Measurements from ENCODE around the gene BORCS5. TPM values are rescaled to one million over a fixed set of nuclear protein-coding genes. Genes with fewer than 3 reads are reported as not detected.
"Not testable (repeated sequence)": the region's sequence is repeated elsewhere in the genome, so short reads cannot be mapped to it uniquely, and the experiment has no call there.

BORCS5 gene
- polyA plus RNA-seq (ENCODE audit: insufficient read length in 10 of 10), result 10 to 100 TPM in 1 of 10 donors, 1 to 10 TPM in 9; 5.4 to 10.5 (median 7.2) TPM
- long read RNA-seq, donor 1, full-length matches to known transcripts, result 2 of 2 reads
- long read RNA-seq, donor 1, partial matches to known transcripts, result 0 of 2 reads
- long read RNA-seq, donor 1, other reads (novel, unspliced or antisense), result 0 of 2 reads
- long read RNA-seq, donor 2, result 0 reads
- long read RNA-seq, donor 3, result 0 reads
- long read RNA-seq, donor 4, full-length matches to known transcripts, result 4 of 4 reads
- long read RNA-seq, donor 4, partial matches to known transcripts, result 0 of 4 reads
- long read RNA-seq, donor 4, other reads (novel, unspliced or antisense), result 0 of 4 reads
- long read RNA-seq, donor 5, full-length matches to known transcripts, result 1 of 1 reads
- long read RNA-seq, donor 5, partial matches to known transcripts, result 0 of 1 reads
- long read RNA-seq, donor 5, other reads (novel, unspliced or antisense), result 0 of 1 reads
- long read RNA-seq, donor 6, result 0 reads
- long read RNA-seq, donor 7, full-length matches to known transcripts, result 4 of 4 reads
- long read RNA-seq, donor 7, partial matches to known transcripts, result 0 of 4 reads
- long read RNA-seq, donor 7, other reads (novel, unspliced or antisense), result 0 of 4 reads
- long read RNA-seq, donor 8, partial matches to known transcripts, result 0 of 1 reads
- long read RNA-seq, donor 8, other reads (novel, unspliced or antisense), result 0 of 1 reads
- long read RNA-seq, donor 9, result 0 reads

DNA sequence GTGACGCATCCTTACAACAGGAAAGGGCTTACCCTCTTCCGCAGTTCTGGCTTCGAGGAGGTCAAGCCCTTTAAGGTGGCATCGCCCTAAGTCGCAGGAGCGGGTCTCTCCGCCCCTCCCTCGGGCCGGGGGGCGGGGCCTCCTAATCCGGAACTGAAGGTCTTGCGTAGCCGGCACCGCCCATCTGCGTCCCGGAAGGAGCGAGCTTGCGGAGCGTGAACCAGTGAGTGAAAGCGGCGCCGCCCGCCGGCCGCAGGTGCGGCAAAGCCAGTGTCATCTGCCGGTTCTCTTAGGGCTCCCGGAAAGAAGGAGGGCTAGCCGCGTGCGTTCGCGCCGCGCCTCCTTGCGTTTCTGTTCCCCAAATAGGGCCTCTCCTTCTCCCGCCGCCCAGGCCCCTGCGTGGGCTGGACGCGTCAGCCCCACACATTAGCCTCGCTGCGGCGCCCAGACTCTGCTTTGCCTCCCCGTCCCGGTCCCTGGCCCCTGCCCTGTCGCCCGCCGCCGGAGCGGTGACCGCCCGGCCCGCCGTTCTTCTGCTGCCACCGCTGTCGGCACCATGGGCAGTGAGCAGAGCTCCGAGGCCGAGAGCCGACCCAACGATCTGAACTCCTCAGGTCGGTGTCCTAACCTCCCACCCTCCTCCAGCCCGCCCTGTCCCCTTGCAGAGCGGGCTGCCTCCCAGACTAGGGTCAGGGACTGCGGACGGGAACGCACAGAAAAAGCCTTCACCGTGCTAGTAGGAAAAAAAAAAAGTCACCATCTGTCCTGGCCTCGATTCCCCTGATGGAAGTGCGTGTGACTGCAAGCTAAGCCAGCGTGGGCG is at the start of gene BORCS5:
Gene BORCS5, plus strand, starts transcription at position 183 of the 823 bp plus-strand sequence. Its CDS starts 374 bp downstream, at position 557.
- peak; percentile 94 to 98 (median 96) for DNase-seq

DNA sequence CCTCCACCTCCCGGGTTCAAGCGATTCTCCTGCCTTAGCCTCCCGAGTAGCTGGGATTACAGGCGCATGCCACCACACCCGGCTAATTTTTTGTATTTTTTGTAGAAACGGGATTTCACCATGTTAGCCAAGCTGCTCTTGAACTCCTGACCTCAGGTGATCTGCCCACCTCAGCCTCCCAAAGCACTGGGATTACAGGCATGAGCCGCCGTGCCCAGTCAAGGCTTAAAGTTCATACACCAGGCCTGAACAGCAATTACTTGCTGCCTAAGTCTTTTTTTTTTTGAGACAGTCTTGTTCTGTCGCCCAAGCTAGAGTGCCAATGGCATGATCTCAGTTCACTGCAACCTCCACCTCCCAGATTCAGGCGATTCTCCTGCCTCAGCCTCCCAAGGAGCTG is 46.2 kb upstream of the BORCS5 start:
- not testable (repeated sequence) for DNase-seq

- DNase-seq, result no peak
Measured at GRCh38 chr12:12315838-12316237, 41.0 kb upstream of the BORCS5 start.

DNA sequence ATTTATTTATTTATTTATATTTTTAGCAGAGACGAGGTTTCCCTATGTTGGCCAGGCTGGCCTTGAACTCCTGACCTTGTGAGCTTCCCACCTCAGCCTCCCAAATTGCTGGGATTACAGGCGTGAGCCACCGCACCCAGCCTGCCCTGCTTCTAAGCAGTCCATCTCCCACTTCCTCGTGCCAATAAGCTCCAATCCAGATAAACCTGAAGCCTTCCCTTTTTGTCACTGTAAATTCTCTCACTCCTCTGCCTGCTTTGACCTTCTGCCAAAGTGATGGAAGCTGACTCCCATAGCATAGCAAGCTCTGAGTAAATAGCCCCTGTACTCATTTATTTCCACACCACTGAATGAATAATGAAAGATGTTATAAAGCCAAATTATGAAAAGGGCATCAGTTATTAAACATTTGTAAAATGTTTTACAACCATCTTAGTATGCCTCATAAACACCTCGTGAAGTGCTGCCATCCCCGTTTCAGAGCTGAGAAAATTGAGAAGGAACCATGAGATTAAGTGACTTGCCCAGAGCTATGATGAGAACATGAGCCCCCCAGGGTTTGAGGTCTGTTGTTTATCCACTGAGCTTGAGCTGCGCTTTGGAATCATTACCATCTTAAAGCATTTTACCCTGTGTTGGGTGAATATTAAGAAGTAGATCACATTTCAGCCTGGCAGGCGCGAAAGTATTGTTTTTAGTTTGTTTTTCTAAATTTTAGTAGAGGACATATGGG is 37.3 kb upstream of the BORCS5 start:
- DNase-seq, result peak in 2 of 3 donors; percentile 46 to 76

GRCh38 chr12:12323118-12323517 is 33.8 kb upstream of the BORCS5 start:
- no peak for DNase-seq

GRCh38 chr12:12323591-12323990 is 33.3 kb upstream of the BORCS5 start:
- peak in 2 of 3 donors; percentile 41 to 82 for DNase-seq

DNA sequence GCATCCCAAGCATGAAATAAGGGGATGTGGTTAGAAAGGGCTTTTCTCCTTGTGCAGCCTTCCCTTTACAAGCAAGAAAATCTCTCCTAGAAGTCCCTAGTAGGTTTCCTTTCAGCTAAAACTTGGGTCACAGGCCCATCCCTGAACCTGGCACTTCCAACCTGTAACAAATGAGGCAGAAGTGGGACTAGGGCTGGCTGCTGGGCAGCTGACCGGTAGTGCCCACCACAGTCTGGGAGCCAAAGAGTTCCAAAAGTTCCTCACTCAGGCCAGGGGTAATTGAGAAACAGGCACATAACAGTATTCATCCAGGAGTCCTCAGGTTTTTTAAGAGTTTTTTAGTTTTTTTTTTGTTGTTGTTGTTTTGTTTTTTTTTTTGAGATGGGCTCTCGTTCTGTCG is 30.6 kb upstream of the BORCS5 start:
- no peak for DNase-seq

GRCh38 chr12:12327802-12328201 is 29.1 kb upstream of the BORCS5 start:
- DNase-seq, result peak; percentile 54 to 79 (median 66)

- DNase-seq, result no peak
Measured at GRCh38 chr12:12331244-12331771, 25.6 kb upstream of the BORCS5 start.

- DNase-seq, result no peak
Measured at GRCh38 chr12:12331896-12332295, 25.0 kb upstream of the BORCS5 start.

DNA sequence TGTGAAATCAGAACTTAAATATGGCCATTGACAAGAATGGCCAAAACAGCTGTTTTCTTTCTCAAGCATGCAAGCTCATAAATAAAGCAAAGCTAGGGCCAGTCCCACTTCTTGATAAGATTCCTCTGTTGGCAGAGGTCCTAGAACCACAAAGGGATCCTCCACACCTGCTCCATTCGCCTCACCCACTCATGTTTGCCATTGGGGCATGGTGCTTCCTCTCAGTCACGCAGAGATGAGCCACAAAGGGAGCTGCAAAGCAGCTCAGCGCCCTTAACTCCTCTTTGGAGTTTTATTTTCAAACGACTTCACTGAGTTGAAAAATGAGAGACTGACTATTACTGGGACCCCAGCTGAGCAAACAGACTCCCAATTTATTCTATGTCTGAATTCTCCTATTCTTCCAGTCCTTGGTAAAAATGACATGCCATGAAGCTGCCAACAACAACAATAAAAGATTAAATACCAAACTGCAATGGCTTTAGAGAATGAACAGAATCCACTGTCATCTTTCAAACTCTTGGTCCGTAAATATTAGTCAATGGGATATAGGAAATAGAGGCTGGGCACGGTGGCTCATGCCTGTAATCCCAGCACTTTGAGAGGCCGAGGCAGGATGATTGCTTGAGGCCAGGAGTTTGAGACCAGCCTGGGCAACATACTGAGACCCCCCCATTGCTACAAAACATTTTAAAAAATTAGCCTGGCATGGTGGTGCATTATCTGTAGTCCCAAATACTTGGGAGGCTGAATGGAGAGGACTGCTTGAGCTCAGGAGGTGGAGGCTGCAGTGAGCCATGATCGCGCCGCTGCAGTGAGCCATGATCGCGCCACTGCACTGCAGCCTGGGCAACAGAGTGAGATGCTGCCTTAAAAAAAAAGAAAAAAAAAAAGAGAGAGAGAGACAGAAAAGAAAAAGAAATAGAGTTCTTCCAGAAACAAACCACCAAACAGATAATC is 23.2 kb upstream of the BORCS5 start:
- DNase-seq, result no peak

GRCh38 chr12:12334367-12335040 is 22.4 kb upstream of the BORCS5 start:
- peak in 1 of 3 donors; percentile 48 for DNase-seq

GRCh38 chr12:12336049-12336411 is 20.8 kb upstream of the BORCS5 start:
- DNase-seq, result no peak

DNA sequence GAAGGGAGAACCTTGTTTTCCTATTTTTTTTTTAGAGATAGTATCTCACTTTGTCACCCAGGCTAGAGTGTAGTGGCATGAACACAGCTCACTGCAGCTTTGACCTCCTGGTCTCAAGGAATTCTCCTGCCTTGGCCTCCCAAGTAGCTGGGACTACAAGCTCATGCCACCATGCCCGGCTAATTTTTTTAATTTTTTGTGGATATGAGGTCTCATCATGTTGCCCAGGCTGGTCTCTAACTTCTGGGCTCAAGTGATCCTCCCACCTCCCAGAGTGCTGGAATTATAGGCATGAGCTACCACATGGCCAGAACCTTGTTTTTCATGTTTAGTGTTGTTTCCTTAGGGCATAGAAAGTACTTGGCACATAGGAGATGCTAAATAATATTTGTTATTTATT is 20.4 kb upstream of the BORCS5 start:
- DNase-seq, result no peak

GRCh38 chr12:12338527-12339168 is 18.2 kb upstream of the BORCS5 start:
- no peak for DNase-seq

- DNase-seq, result peak in 2 of 3 donors; percentile 61 to 82
Measured at GRCh38 chr12:12349711-12350665, 6.9 kb upstream of the BORCS5 start, which contains the start of gene MANSC1. Gene MANSC1 (minus strand): TSS chr12:12350242. CDS start chr12:12343314, 6,928 bp downstream.

DNA sequence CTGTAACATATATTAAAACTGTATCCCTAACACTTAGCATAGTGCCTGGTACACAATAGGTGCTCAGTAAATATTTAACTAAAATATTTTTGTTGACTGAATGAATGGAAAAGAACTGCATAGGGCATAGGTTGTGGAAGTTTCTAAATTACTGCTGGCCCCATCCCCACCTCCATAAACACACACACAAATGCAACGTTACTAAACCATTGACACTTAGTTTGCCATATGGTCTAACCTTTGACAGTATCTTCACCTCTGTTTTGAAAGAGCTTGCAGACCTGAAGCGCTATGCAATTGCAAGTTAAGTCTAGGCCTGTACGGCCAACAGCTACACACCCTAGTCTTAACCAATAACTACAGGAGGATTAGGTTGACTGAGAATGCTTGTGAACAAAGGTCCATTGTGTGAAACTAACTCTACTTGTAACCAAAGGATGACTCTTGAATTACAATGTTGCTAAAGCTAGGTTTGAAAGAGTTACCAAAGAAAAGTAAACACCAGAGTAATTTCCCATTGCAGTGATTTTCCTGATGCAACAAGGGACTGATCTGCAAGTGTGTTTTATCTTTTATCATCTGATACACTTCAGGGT is 5.9 kb upstream of the BORCS5 start:
- DNase-seq, result no peak
